ENCODE results near the gene ALG2. TPM values are rescaled to one million over a fixed set of nuclear protein-coding genes. Genes with fewer than 3 reads are reported as not detected.
"Not testable (repeated sequence)": the region's sequence is repeated elsewhere in the genome, so short reads cannot be mapped to it uniquely, and the experiment has no call there.

ALG2 gene
- total RNA-seq, 8 experiments from 2014 or later = 16.7 to 62.2 (median 27.8) TPM

DNA sequence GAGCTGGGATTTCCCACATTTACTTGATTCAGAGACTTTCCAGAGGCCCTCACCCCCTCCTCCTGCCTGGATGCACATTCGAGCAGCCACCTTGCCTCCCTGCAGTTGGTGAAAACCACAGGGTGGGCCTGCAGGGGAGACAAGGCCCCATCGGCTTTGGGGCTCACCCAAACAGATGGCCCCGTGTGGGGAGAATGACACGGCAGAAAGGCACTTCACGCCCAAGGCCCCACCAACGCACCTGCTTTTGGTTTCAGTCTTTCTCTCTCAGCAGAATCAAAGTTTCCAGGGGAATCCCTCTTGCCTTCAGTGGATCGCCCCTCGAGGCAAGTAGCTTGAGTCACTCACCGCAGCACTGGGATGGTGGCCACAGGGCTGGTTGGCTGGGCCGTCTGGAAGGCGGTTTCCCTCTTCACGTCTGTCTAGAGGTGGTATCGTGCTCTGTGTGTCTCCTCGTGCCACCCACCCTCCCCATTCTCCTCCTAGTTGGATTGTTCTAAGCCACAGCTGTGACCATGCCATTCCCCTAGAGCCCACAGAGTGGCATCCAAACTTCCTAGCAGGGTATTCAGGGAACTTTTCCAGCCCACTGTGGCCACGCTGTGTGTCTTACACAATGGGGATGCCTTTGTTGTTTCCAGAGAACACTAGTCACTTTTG is 32.2 kb upstream of the ALG2 start:
- ATAC-seq (replicated peaks in 6 of 8) = peak in 1 of 8 experiments; percentile 70
- H3K27ac ChIP-seq = no peak overlapping the region
- H3K4me3 ChIP-seq = no peak overlapping the region
- H3K4me1 ChIP-seq (replicated peaks in 1 of 2) = no peaks in the 10 kb centered on the region
- in situ Hi-C loops (cut with MboI; ENCODE audit: low pct_unique_long_range_greater_than_20kb in 2 of 9, low sequenced_read_pairs in 9 of 9, unreplicated experiment in 9 of 9) = loop anchor here in 1 of 9 experiments (25.0 kb wide), 1 partner anchor 558 kb away; the partner anchor contains the start of gene NR4A3
- 55 to 84% (median 78%) methylated on average over 1 to 8 of the region's 15 CpGs; no CpG with 5 or more reads in 4 of the 10 experiments for WGBS, 10 experiments

DNA sequence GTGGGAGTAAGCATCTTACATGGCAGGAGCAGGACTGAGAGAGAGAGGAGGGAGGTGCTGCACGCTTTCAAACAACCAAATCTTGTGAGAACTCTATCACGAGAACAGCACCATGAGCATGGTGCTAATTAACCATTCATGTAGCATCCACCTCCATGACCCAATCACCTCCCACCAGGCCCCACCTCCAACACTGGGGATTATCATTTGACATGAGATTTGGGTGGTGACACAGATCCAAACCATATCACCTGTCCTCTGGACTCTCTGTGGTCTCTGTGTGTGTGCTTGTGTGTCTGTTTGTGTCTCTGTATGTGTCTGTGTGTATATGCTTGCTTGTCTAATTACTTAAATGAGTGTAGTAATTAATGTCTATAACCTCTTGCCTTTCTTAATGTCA is 31.4 kb upstream of the ALG2 start:
- in situ Hi-C loops (cut with MboI; ENCODE audit: low pct_unique_long_range_greater_than_20kb in 2 of 9, low sequenced_read_pairs in 9 of 9, unreplicated experiment in 9 of 9) = loop anchor here in 1 of 9 experiments (25.0 kb wide), 1 partner anchor 559 kb away; the partner anchor contains the start of gene NR4A3
- WGBS, 10 experiments = 81 to 100% (median 86%) methylated on average over 1 to 2 of the region's 2 CpGs; no CpG with 5 or more reads in 7 of the 10 experiments
- H3K4me1 ChIP-seq (replicated peaks in 1 of 2) = no peaks in the 10 kb centered on the region
- ATAC-seq (replicated peaks in 6 of 8) = no peak
- H3K27ac ChIP-seq = no peak overlapping the region
- no peak overlapping the region for H3K4me3 ChIP-seq

DNA sequence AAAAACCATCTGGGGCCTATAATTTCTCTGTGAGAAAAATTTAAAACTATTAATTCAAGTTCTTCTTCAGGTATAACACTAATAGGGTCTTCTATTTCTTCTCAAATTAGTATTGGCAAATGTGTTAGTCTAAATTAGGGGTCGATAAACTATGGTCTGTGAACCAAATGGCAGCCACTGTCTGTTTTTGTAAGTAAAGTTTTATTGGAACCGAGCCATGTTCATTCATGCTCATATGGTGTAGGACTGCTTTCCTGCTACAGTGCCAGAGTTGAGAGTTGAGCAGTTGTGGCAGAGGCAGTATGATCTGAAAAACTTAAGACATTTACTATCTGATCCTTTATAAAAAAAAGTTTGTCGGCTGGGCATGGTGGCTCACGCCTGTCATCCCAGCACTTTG is 29.4 kb upstream of the ALG2 start:
- WGBS, 10 experiments = 38 to 94% (median 81%) methylated on average over 1 to 4 of the region's 4 CpGs; no CpG with 5 or more reads in 1 of the 10 experiments
- no peak overlapping the region for H3K27ac ChIP-seq
- in situ Hi-C loops (cut with MboI; ENCODE audit: low pct_unique_long_range_greater_than_20kb in 2 of 9, low sequenced_read_pairs in 9 of 9, unreplicated experiment in 9 of 9) = loop anchor here in 1 of 9 experiments (25.0 kb wide), 1 partner anchor 561 kb away; the partner anchor contains the start of gene NR4A3
- no peak overlapping the region for H3K4me3 ChIP-seq
- no peaks in the 10 kb centered on the region for H3K4me1 ChIP-seq (replicated peaks in 1 of 2)
- no peak for ATAC-seq (replicated peaks in 6 of 8)

DNA sequence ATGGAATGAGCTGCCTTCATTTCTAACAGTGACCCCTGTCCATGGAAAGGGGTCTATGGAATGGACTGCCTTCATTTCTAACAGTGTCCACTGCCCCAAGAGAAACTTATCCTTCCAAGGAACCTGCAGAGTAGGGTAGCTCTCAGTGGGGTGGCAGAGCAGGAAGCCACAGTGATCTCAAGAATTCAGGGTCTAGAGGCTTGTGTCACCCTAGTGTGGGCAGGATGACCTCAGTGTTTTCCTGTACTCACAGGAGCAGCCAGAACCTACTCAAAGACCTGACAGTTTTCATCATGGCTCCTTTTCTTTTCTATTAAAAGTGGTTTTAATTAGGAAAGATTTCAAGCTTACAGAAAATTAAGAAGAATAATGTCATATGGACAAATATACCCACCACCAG is 27.9 kb upstream of the ALG2 start:
- no peak for ATAC-seq (replicated peaks in 6 of 8)
- Histone ChIP-seq H3K4me3 (no peak overlapping the region), H3K4me1 (replicated peaks in 1 of 2) (no peaks in the 10 kb centered on the region), H3K27ac (no peak overlapping the region)
- in situ Hi-C loops (cut with MboI; ENCODE audit: low pct_unique_long_range_greater_than_20kb in 2 of 9, low sequenced_read_pairs in 9 of 9, unreplicated experiment in 9 of 9) = loop anchor here in 1 of 9 experiments (25.0 kb wide), 1 partner anchor 563 kb away; the partner anchor contains the start of gene NR4A3

DNA sequence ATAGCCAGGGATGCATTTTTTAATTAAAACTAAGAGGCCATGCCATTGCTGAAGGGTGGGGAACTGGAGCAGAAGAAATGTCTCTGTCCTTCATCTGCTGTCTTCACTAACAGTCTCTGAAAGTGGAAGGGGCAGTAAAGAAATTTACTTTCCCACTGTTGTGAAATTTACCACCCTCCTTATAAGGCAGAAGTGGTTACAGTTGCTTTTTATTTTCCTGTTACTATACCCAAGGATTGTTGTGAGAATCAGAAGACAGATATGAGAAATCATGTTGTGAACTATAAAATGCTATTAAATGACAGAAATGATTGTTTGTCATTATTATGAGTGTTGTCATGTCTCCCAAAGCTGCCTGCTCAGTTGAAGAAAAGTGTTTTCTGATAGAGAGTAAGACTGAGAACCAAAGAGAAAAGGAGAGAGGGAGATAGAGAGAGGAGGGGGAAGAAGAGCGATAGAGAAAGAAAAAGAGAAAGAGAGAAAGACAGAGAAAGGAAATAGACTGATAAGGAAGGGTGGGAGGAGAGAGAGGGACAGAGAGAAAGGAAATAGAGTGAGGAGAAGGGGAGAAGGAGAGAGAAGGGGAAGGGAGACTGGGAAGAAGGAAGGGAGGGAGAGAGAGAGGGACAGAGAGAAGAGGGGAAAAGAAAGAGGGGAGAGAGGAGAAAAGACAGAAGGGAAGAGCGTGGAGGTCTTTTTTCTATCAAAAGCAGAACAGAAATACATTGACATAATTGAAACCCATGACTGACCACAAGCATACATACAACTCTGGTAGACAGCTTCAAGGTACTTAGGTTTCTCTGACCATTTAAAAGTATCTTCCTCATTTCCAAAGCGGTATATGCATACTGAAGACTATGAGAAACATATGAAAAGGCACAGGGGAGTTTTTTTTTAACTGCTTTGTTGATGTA is 22.9 kb upstream of the ALG2 start:
- 73 to 91% (median 77%) methylated on average over 1 to 3 of the region's 3 CpGs for WGBS, 10 experiments
- H3K4me1 ChIP-seq (replicated peaks in 1 of 2) = no peaks in the 10 kb centered on the region
- in situ Hi-C loops (cut with MboI; ENCODE audit: low pct_unique_long_range_greater_than_20kb in 2 of 9, low sequenced_read_pairs in 9 of 9, unreplicated experiment in 9 of 9) = no loop called here
- no peak for ATAC-seq (replicated peaks in 6 of 8)
- H3K27ac ChIP-seq = no peak overlapping the region
- H3K4me3 ChIP-seq = no peak overlapping the region

DNA sequence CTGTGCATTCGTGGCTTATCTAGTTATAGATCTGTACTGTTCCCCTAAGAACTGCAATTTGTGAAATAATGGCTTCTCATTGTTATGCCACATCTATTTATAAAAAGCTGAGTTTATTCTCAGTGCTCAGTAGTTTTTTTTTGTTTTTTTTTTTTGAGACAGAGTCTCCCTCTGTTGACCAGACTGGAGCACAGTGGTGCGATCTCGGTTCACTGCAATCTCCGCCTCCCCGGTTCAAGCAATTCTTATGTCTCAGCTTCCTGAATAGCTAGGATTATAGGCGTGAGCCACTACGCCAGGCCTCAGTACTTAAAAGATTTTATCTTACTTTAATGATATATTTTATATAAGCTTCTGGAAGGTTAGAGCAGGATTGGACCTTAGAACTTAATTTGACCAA is 19.4 kb upstream of the ALG2 start:
- WGBS, 10 experiments = 68 to 92% (median 82%) methylated on average over 1 to 7 of the region's 7 CpGs
- no peak for ATAC-seq (replicated peaks in 6 of 8)
- no peaks in the 10 kb centered on the region for H3K4me1 ChIP-seq (replicated peaks in 1 of 2)
- no peak overlapping the region for H3K27ac ChIP-seq
- H3K4me3 ChIP-seq = no peak overlapping the region
- in situ Hi-C loops (cut with MboI; ENCODE audit: low pct_unique_long_range_greater_than_20kb in 2 of 9, low sequenced_read_pairs in 9 of 9, unreplicated experiment in 9 of 9) = no loop called here

DNA sequence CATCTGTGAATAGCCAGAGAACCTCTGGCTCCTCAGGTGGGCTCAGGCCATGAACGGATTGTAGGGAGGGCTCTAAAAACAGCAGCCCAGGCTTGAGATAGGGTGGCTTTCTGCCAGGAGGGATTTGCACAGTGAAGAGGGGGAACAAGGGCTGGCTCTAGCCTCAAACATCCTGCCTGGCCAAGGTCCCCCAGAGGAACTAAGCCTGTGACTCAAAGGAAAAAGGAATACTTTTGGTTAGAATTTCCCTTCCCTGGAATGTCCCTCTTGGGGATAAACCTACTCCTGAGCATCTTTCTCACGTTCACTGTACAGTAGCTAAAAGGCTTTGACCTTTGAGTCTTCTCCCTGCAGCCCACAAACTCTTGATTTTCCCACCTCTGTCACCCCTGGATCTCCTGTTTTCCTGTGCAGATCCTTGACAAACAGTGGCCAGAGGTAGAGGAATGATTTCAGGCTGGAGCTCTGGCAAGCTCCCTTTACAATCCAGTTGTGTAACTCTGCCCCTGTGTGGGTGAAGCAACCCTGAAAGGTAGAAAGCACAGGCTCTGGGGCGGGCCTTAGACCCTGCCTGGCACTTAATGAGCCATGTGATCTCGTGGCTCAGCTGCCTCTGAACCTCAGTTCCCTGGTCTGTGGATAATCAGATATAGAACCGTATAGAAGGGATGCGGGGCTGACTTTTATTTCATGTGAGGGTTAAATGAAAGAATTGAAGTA is 17.8 kb upstream of the ALG2 start:
- in situ Hi-C loops (cut with MboI; ENCODE audit: low pct_unique_long_range_greater_than_20kb in 2 of 9, low sequenced_read_pairs in 9 of 9, unreplicated experiment in 9 of 9) = no loop called here
- no peak for ATAC-seq (replicated peaks in 6 of 8)

DNA sequence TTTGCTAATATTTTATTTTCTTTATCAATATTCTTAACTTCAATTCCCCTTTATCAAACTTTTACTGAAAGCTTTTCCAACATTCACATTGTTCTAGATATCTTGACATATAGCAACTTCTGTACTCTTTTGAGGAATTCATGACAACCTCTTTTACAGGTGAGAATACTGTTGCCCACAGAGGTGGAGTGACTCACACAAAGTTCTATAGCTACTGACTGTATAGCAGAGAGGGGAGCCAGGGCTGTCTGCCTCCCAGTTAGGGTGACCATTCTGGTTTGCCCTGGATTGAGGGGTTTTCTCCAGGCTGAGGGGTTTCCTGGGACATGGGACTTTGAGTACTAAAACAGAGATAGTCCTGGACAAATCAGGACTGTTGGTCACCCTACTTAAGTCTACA is 16.6 kb upstream of the ALG2 start:
- no peak overlapping the region for H3K27ac ChIP-seq
- no peak overlapping the region for H3K4me3 ChIP-seq
- no peaks in the 10 kb centered on the region for H3K4me1 ChIP-seq (replicated peaks in 1 of 2)
- in situ Hi-C loops (cut with MboI; ENCODE audit: low pct_unique_long_range_greater_than_20kb in 2 of 9, low sequenced_read_pairs in 9 of 9, unreplicated experiment in 9 of 9) = no loop called here
- no peak for ATAC-seq (replicated peaks in 6 of 8)

More for the DNA sequence above, 17.8 kb upstream of the ALG2 start:
- no peak overlapping the region for H3K4me3 ChIP-seq
- WGBS, 10 experiments = 20 to 95% (median 74%) methylated on average over 1 to 4 of the region's 6 CpGs; no CpG with 5 or more reads in 3 of the 10 experiments
- H3K27ac ChIP-seq = no peak overlapping the region
- no peaks in the 10 kb centered on the region for H3K4me1 ChIP-seq (replicated peaks in 1 of 2)

DNA sequence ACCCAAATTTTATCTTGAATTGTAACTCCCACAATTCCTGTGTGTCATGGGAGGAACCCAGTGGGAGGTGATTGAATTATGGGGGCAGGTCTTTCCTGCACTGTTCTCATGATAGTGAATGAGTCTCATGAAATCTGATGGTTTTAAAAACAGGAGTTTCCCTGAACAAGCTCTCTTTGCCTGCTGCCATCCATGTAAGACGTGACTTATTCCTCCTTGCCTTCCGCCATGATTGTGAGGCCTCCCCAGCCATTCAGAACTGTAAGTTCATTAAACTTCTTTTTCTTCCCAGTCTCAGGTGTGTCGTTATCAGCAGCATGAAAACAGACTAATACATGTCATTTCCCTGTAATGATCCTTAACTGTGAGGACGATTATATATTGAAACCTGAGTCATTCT is 16.1 kb upstream of the ALG2 start:
- 69 to 100% (median 93%) methylated on average over 1 to 4 of the region's 4 CpGs for WGBS, 10 experiments
- in situ Hi-C loops (cut with MboI; ENCODE audit: low pct_unique_long_range_greater_than_20kb in 2 of 9, low sequenced_read_pairs in 9 of 9, unreplicated experiment in 9 of 9); H3K27ac ChIP-seq; H3K4me1 ChIP-seq (replicated peaks in 1 of 2); H3K4me3 ChIP-seq; ATAC-seq (replicated peaks in 6 of 8): not testable (repeated sequence)

DNA sequence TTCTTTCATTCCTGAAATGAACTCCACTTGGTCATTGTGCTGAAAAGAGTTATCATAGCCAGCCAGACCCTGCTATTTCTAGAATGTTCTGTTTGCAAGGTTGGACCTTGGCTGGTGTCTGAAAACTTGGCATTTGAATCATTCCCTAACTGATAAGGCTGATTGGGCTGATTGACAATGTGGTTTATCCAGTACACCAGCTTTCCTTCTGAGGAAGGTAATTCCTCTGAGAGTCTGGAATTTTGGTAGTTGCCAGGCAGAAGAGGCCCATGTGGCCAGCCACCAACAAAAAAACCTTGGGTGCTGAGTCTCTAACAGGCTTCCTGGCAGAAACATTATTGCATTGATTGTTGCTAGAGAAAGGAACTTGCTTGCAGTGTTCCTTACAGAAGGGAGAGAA is 15.6 kb upstream of the ALG2 start:
- no peak overlapping the region for H3K27ac ChIP-seq
- no peak for ATAC-seq (replicated peaks in 6 of 8)
- in situ Hi-C loops (cut with MboI; ENCODE audit: low pct_unique_long_range_greater_than_20kb in 2 of 9, low sequenced_read_pairs in 9 of 9, unreplicated experiment in 9 of 9) = no loop called here
- H3K4me1 ChIP-seq (replicated peaks in 1 of 2) = no peaks in the 10 kb centered on the region
- H3K4me3 ChIP-seq = no peak overlapping the region

DNA sequence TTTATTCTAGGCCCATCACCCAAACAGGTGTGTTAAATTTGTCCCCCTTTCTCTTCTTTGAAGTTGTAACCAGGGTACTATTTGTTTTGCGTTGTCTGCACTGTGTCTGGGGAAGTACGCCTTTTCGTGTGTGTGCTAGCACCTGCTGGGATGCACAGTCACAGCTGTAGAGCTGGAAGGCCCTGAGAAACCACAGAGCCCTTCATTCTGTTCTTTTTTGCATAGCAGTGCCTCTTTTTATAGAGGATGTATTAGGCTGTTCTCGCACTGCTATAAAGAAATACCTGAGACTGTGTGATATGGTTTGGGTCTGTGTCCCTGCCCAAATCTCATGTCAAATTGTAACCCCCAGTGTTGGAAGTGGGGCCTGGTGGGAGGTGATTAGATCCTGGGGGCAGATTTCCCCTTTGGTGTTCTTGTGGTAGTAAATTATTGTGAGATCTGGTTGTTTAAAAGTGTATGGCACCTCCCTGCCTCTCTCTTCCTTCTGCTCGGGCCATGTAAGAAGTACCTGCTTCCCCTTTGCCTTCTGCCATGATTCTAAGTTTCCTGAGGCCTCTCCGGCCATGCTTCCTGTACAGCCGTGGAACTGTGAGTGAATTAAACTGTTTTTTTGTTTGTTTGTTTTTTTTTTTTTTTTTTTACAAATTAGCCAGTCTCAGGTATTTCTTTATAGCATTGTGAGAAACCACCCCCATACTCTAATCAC is 14.3 kb upstream of the ALG2 start:
- no peak for ATAC-seq (replicated peaks in 6 of 8)
- in situ Hi-C loops (cut with MboI; ENCODE audit: low pct_unique_long_range_greater_than_20kb in 2 of 9, low sequenced_read_pairs in 9 of 9, unreplicated experiment in 9 of 9) = no loop called here
- Histone ChIP-seq H3K27ac (no peak overlapping the region), H3K4me1 (replicated peaks in 1 of 2) (no peaks in the 10 kb centered on the region), H3K4me3 (no peak overlapping the region)
- 73 to 100% (median 91%) methylated on average over 1 to 7 of the region's 7 CpGs for WGBS, 10 experiments

DNA sequence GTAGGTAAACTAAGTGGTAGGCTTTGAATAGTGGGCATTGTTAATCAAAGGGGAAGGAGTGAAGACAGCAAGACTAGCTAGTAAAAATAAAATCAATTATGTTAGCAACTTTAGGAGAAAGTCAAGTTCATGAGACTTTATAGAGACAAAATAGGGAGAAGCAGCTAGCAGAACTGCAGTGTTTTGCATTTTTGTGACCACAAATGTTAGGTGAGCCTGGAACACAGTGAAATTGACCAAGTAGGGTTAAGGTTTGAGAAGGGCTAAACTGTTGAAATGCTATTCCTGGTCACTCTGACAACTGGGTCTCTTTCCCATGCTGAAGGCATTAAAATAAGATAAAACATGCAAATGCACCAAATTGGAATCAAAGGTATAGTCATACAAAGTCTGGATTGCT is 13.3 kb upstream of the ALG2 start:
- Histone ChIP-seq H3K27ac (no peak overlapping the region), H3K4me3 (no peak overlapping the region), H3K4me1 (replicated peaks in 1 of 2) (no peaks in the 10 kb centered on the region)
- in situ Hi-C loops (cut with MboI; ENCODE audit: low pct_unique_long_range_greater_than_20kb in 2 of 9, low sequenced_read_pairs in 9 of 9, unreplicated experiment in 9 of 9) = no loop called here
- no peak for ATAC-seq (replicated peaks in 6 of 8)

DNA sequence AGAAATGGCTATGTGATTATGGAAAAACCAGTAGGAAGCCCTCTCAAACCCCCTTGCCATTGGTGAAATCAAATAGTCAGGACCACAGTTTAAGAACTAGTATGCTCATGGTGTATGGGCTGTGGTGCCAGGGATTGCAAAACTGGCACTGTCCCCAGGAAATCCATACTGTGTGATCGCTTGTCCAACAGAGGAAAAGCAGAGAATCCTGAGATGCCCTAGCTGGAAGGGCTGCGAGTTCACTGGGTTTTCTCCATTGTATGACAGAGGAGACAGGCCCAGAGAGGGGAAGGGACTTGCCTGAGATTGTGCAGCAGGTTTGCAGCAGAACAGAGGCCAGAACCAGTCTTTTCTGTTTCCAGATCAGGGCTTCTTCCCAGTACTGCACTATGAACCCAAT is 12.9 kb upstream of the ALG2 start:
- no peaks in the 10 kb centered on the region for H3K4me1 ChIP-seq (replicated peaks in 1 of 2)
- no peak for ATAC-seq (replicated peaks in 6 of 8)
- no peak overlapping the region for H3K4me3 ChIP-seq
- no peak overlapping the region for H3K27ac ChIP-seq
- in situ Hi-C loops (cut with MboI; ENCODE audit: low pct_unique_long_range_greater_than_20kb in 2 of 9, low sequenced_read_pairs in 9 of 9, unreplicated experiment in 9 of 9) = no loop called here
- 63 to 100% (median 100%) methylated on average over 1 to 2 of the region's 2 CpGs; no CpG with 5 or more reads in 5 of the 10 experiments for WGBS, 10 experiments

Measured in motor neuron (in vitro differentiated cells).